ENCODE measurements around the gene ABCB9.

GRCh38 chr12:122882908-122883558, 83.2 kb downstream of the ABCB9 start:
- TF ChIP-seq POLR2A (IDR thresholded peaks at IDR 0.05) (no peak), CTCF (IDR thresholded peaks at IDR 0.05) (no peak)
